Smooth muscle cell (in vitro differentiated cells): ENCODE results near the gene TMEM156. TPM values are rescaled to one million over a fixed set of nuclear protein-coding genes. Genes with fewer than 3 reads are reported as not detected.

ENCODE experiments used
- DNase-seq: peaks from one replicate; lab custom pipeline; 2025; ENCODE audit not compliant: unreplicated experiment; lab: John Stamatoyannopoulos, UW
- H2AFZ ChIP-seq: fragments of 200-600 bp; sonication (generic); 2 replicates; pipeline ENCODE4 v1.6.0; 2016; ENCODE audit warnings: antibody characterized with exemption, low read depth, mild to moderate bottlenecking
- H3F3A ChIP-seq: fragments of 200-600 bp; sonication (generic); 2 replicates; pipeline ENCODE4 v1.6.0; 2017; ENCODE audit warnings: antibody characterized with exemption, low read depth
- H3K27ac ChIP-seq: fragments of 200-600 bp; sonication (generic); 2 replicates; pipeline ENCODE4 v1.5.1; 2016; ENCODE audit warnings: low read depth, mild to moderate bottlenecking
- H3K27me3 ChIP-seq: fragments of 200-600 bp; sonication (generic); 2 replicates; pipeline ENCODE4 v1.6.1; 2016; ENCODE audit warnings: low read depth, mild to moderate bottlenecking
- H3K36me3 ChIP-seq: fragments of 200-600 bp; sonication (generic); 2 replicates; pipeline ENCODE4 v1.5.1; 2016; ENCODE audit warnings: low read depth
- H3K4me1 ChIP-seq: fragments of 200-600 bp; sonication (generic); 2 replicates; pipeline ENCODE4 v1.5.1; 2016; ENCODE audit warnings: low read depth
- H3K4me2 ChIP-seq: fragments of 200-600 bp; sonication (generic); 2 replicates; pipeline ENCODE4 v1.6.0; 2016; ENCODE audit warnings: mild to moderate bottlenecking
- H3K4me3 ChIP-seq: fragments of 200-600 bp; sonication (generic); 2 replicates; pipeline ENCODE4 v1.5.1; 2016; ENCODE audit warnings: mild to moderate bottlenecking
- H3K79me2 ChIP-seq: fragments of 200-600 bp; sonication (generic); 2 replicates; pipeline ENCODE4 v1.6.0; 2016; ENCODE audit warnings: low read depth, mild to moderate bottlenecking
- H3K9ac ChIP-seq: fragments of 200-600 bp; sonication (generic); 2 replicates; pipeline ENCODE4 v1.6.0; 2016; ENCODE audit warnings: low read depth
- H3K9me3 ChIP-seq: fragments of 200-600 bp; sonication (generic); replicated peaks from 2 replicates; pipeline ENCODE4 v1.5.1; 2016; ENCODE audit warnings: low read depth
- H4K20me1 ChIP-seq: fragments of 200-600 bp; sonication (generic); 2 replicates; pipeline ENCODE4 v1.6.0; 2016; ENCODE audit warnings: low read depth
- CTCF ChIP-seq: fragments of 200-600 bp; sonication (generic); IDR thresholded peaks from 2 replicates; pipeline ENCODE4 v1.5.1; 2017; ENCODE audit warnings: borderline replicate concordance, mild to moderate bottlenecking, antibody characterized with exemption; ENCODE audit not compliant: insufficient read depth, poor library complexity, severe bottlenecking
- WGBS: methylation state at CpG from one replicate; pipeline ENCODE4 v1.1.7; 2016; ENCODE audit warnings: low lambda C conversion rate; 5-methylcytosine and 5-hydroxymethylcytosine counted together
- polyA plus RNA-seq: library from polyadenylated mRNA; unstranded; fragments of >200 nt; fragmentation: Nextera tagmentation; extraction: Ambion mirVana; gene quantifications from 2 replicates; pipeline ENCODE4 v1.2.1, GENCODE V29; 2016
- total RNA-seq: library from RNA; depleted of rRNA; stranded (reverse); fragments of >200 nt; gene quantifications from 2 replicates; pipeline ENCODE4 v1.2.3, GENCODE V29; 2014

Gene TMEM156
- total and polyA plus RNA-seq, 2 experiments from 2014 or later = 0.04 TPM; not detected in 1

- peaks cover 4% of the 10 kb centered on the region for H4K20me1 ChIP-seq
- WGBS = 93% methylated on average over 6 of the region's 6 CpGs
- H3K79me2 ChIP-seq = no peaks in the 10 kb centered on the region
- H3K9ac ChIP-seq = no peak overlapping the region
- no peaks in the 10 kb centered on the region for H3K9me3 ChIP-seq
- no peak overlapping the region for H3K4me3 ChIP-seq
- H3K36me3 ChIP-seq = peaks cover 57% of the 10 kb centered on the region
- no peak overlapping the region for H2AFZ ChIP-seq
- H3K27me3 ChIP-seq = no peaks in the 10 kb centered on the region
- no peak overlapping the region for H3K4me2 ChIP-seq
- no peaks in the 10 kb centered on the region for H3K4me1 ChIP-seq
- DNase-seq = no peak
- no peak for TF ChIP-seq CTCF
- peaks cover 7% of the 10 kb centered on the region for H3F3A ChIP-seq
- no peak overlapping the region for H3K27ac ChIP-seq
Measured at GRCh38 chr4:38930707-38931106, 101.5 kb downstream of the TMEM156 start.

GRCh38 chr4:38930204-38930603, 102.0 kb downstream of the TMEM156 start:
- Histone ChIP-seq H2AFZ (no peak overlapping the region), H3K79me2 (no peaks in the 10 kb centered on the region), H3K9ac (no peak overlapping the region), H3K36me3 (peaks cover 57% of the 10 kb centered on the region), H3K4me3 (no peak overlapping the region), H4K20me1 (peaks cover 4% of the 10 kb centered on the region), H3K4me2 (no peak overlapping the region), H3K9me3 (no peaks in the 10 kb centered on the region), H3K27me3 (no peaks in the 10 kb centered on the region), H3F3A (peaks cover 7% of the 10 kb centered on the region), H3K4me1 (no peaks in the 10 kb centered on the region), H3K27ac (no peak overlapping the region)
- WGBS = 44% methylated on average over 1 of the region's 1 CpG
- no peak for TF ChIP-seq CTCF
- DNase-seq = no peak

GRCh38 chr4:38928974-38929373, 103.2 kb downstream of the TMEM156 start:
- no peak overlapping the region for H2AFZ ChIP-seq
- no peak overlapping the region for H3K4me2 ChIP-seq
- no peak for TF ChIP-seq CTCF
- H3K4me3 ChIP-seq = no peak overlapping the region
- no peaks in the 10 kb centered on the region for H3K27me3 ChIP-seq
- H3K36me3 ChIP-seq = peaks cover 45% of the 10 kb centered on the region
- peaks cover 2% of the 10 kb centered on the region for H3K4me1 ChIP-seq
- peaks cover 13% of the 10 kb centered on the region for H4K20me1 ChIP-seq
- H3K27ac ChIP-seq = no peak overlapping the region
- no peak overlapping the region for H3K9ac ChIP-seq
- 94% methylated on average over 9 of the region's 9 CpGs for whole genome bisulfite sequencing
- peaks cover 7% of the 10 kb centered on the region for H3F3A ChIP-seq
- H3K79me2 ChIP-seq = no peaks in the 10 kb centered on the region
- no peak for DNase-seq
- H3K9me3 ChIP-seq = no peaks in the 10 kb centered on the region

- Histone ChIP-seq H3K4me2 (no peak overlapping the region), H3K4me3 (no peak overlapping the region), H3K27me3 (no peaks in the 10 kb centered on the region), H3K79me2 (no peaks in the 10 kb centered on the region), H3K36me3 (peaks cover 42% of the 10 kb centered on the region), H3K9ac (no peak overlapping the region), H3F3A (peaks cover 7% of the 10 kb centered on the region), H4K20me1 (peaks cover 17% of the 10 kb centered on the region), H3K9me3 (no peaks in the 10 kb centered on the region), H2AFZ (no peak overlapping the region), H3K4me1 (peaks cover 2% of the 10 kb centered on the region), H3K27ac (no peak overlapping the region)
- DNase-seq = no peak
- TF ChIP-seq CTCF = no peak
- WGBS = 96% methylated on average over 3 of the region's 3 CpGs
Measured at GRCh38 chr4:38928568-38928967, 103.6 kb downstream of the TMEM156 start.
